ENCODE measurements around the gene DTHD1.

GRCh38 chr4:36374836-36375511 is 93.6 kb downstream of the DTHD1 start:
- no peak for TF ChIP-seq SUZ12 (IDR thresholded peaks at IDR 0.05; ENCODE audit: extremely low read depth, insufficient read depth, insufficient read length)
- TF ChIP-seq YY1 (IDR thresholded peaks at IDR 0.05; ENCODE audit: insufficient read depth, insufficient read length), result no peak
- no peak for TF ChIP-seq ZNF274 (IDR thresholded peaks at IDR 0.05; ENCODE audit: low read depth, low read length)

All from NT2/D1 (cell line).